Measurements from ENCODE around the gene NEK7. TPM values are rescaled to one million over a fixed set of nuclear protein-coding genes. Genes with fewer than 3 reads are reported as not detected.
"Not testable (repeated sequence)": the region's sequence is repeated elsewhere in the genome, so short reads cannot be mapped to it uniquely, and the experiment has no call there.

The NEK7 gene
- total and polyA plus RNA-seq, 4 donors = 20.2 to 95.1 (median 42.8) TPM

- Histone ChIP-seq H3K27me3 (ENCODE audit: control insufficient read depth, insufficient read depth, low read length) (no peaks in the 10 kb centered on the region), H3K9me3 (ENCODE audit: control insufficient read depth, insufficient read depth, low read length) (no peaks in the 10 kb centered on the region), H3K27ac (ENCODE audit: low read depth, low read length) (no peak overlapping the region), H3K4me1 (ENCODE audit: control insufficient read depth, insufficient read depth, low read length) (no peaks in the 10 kb centered on the region), H3K4me3 (ENCODE audit: low read depth, low read length) (no peak overlapping the region), H3K36me3 (ENCODE audit: control insufficient read depth, insufficient read depth, low read length) (no peaks in the 10 kb centered on the region)
- no peak for DNase-seq (ENCODE audit: low read depth in 4 of 6, low spot score in 6 of 6)
- 100% methylated on average over 1 of the region's 1 CpG for WGBS (ENCODE audit: insufficient coverage)
These were observed 143.7 kb downstream of the NEK7 start for GRCh38 chr1:198300451-198300850.

- Histone ChIP-seq H3K4me1 (ENCODE audit: control insufficient read depth, insufficient read depth, low read length) (no peaks in the 10 kb centered on the region), H3K27ac (ENCODE audit: low read depth, low read length) (no peak overlapping the region), H3K9me3 (ENCODE audit: control insufficient read depth, insufficient read depth, low read length) (no peaks in the 10 kb centered on the region), H3K4me3 (ENCODE audit: low read depth, low read length) (no peak overlapping the region), H3K27me3 (ENCODE audit: control insufficient read depth, insufficient read depth, low read length) (no peaks in the 10 kb centered on the region), H3K36me3 (ENCODE audit: control insufficient read depth, insufficient read depth, low read length) (no peaks in the 10 kb centered on the region)
- no peak for DNase-seq (ENCODE audit: low read depth in 4 of 6, low spot score in 6 of 6)
- no CpG with 5 or more reads among the region's 3 CpGs for WGBS (ENCODE audit: insufficient coverage)
These were observed 147.6 kb downstream of the NEK7 start for GRCh38 chr1:198304431-198304830.

- not testable (repeated sequence) for H3K27me3 ChIP-seq (ENCODE audit: control insufficient read depth, insufficient read depth, low read length); H3K4me3 ChIP-seq (ENCODE audit: low read depth, low read length); H3K27ac ChIP-seq (ENCODE audit: low read depth, low read length); H3K4me1 ChIP-seq (ENCODE audit: control insufficient read depth, insufficient read depth, low read length); DNase-seq (ENCODE audit: low read depth in 4 of 6, low spot score in 6 of 6); H3K9me3 ChIP-seq (ENCODE audit: control insufficient read depth, insufficient read depth, low read length); H3K36me3 ChIP-seq (ENCODE audit: control insufficient read depth, insufficient read depth, low read length)
- 77% methylated on average over 15 of the region's 15 CpGs for WGBS (ENCODE audit: insufficient coverage)
These were observed 158.0 kb downstream of the NEK7 start for GRCh38 chr1:198314817-198315216.

GRCh38 chr1:198315331-198315730 lies 158.5 kb downstream of the NEK7 start:
- not testable (repeated sequence) for H3K4me1 ChIP-seq (ENCODE audit: control insufficient read depth, insufficient read depth, low read length); H3K4me3 ChIP-seq (ENCODE audit: low read depth, low read length); H3K27ac ChIP-seq (ENCODE audit: low read depth, low read length); H3K27me3 ChIP-seq (ENCODE audit: control insufficient read depth, insufficient read depth, low read length); DNase-seq (ENCODE audit: low read depth in 4 of 6, low spot score in 6 of 6); H3K36me3 ChIP-seq (ENCODE audit: control insufficient read depth, insufficient read depth, low read length); H3K9me3 ChIP-seq (ENCODE audit: control insufficient read depth, insufficient read depth, low read length)
- WGBS (ENCODE audit: insufficient coverage) = 93% methylated on average over 2 of the region's 8 CpGs

- Histone ChIP-seq H3K9me3 (ENCODE audit: control insufficient read depth, insufficient read depth, low read length) (no peaks in the 10 kb centered on the region), H3K4me1 (ENCODE audit: control insufficient read depth, insufficient read depth, low read length) (no peaks in the 10 kb centered on the region), H3K36me3 (ENCODE audit: control insufficient read depth, insufficient read depth, low read length) (no peaks in the 10 kb centered on the region), H3K4me3 (ENCODE audit: low read depth, low read length) (no peak overlapping the region), H3K27ac (ENCODE audit: low read depth, low read length) (no peak overlapping the region), H3K27me3 (ENCODE audit: control insufficient read depth, insufficient read depth, low read length) (no peaks in the 10 kb centered on the region)
- WGBS (ENCODE audit: insufficient coverage) = no CpG with 5 or more reads among the region's 4 CpGs
- no peak for DNase-seq (ENCODE audit: low read depth in 4 of 6, low spot score in 6 of 6)
These were observed 159.8 kb downstream of the NEK7 start for GRCh38 chr1:198316546-198317100.

- Histone ChIP-seq H3K9me3 (ENCODE audit: control insufficient read depth, insufficient read depth, low read length) (no peaks in the 10 kb centered on the region), H3K4me1 (ENCODE audit: control insufficient read depth, insufficient read depth, low read length) (no peaks in the 10 kb centered on the region), H3K27me3 (ENCODE audit: control insufficient read depth, insufficient read depth, low read length) (no peaks in the 10 kb centered on the region), H3K36me3 (ENCODE audit: control insufficient read depth, insufficient read depth, low read length) (no peaks in the 10 kb centered on the region), H3K4me3 (ENCODE audit: low read depth, low read length) (no peak overlapping the region), H3K27ac (ENCODE audit: low read depth, low read length) (no peak overlapping the region)
- no CpG with 5 or more reads among the region's 1 CpG for WGBS (ENCODE audit: insufficient coverage)
- no peak for DNase-seq (ENCODE audit: low read depth in 4 of 6, low spot score in 6 of 6)
These were observed 161.3 kb downstream of the NEK7 start for GRCh38 chr1:198318085-198318484.

GRCh38 chr1:198320759-198321158 lies 164.0 kb downstream of the NEK7 start:
- H3K36me3 ChIP-seq (ENCODE audit: control insufficient read depth, insufficient read depth, low read length) = no peaks in the 10 kb centered on the region
- DNase-seq (ENCODE audit: low read depth in 4 of 6, low spot score in 6 of 6) = no peak
- H3K4me3 ChIP-seq (ENCODE audit: low read depth, low read length) = no peak overlapping the region
- H3K27ac ChIP-seq (ENCODE audit: low read depth, low read length) = no peak overlapping the region
- 83% methylated on average over 2 of the region's 6 CpGs for WGBS (ENCODE audit: insufficient coverage)
- H3K9me3 ChIP-seq (ENCODE audit: control insufficient read depth, insufficient read depth, low read length) = no peaks in the 10 kb centered on the region
- H3K27me3 ChIP-seq (ENCODE audit: control insufficient read depth, insufficient read depth, low read length) = no peaks in the 10 kb centered on the region
- no peaks in the 10 kb centered on the region for H3K4me1 ChIP-seq (ENCODE audit: control insufficient read depth, insufficient read depth, low read length)

GRCh38 chr1:198326232-198326631 lies 169.4 kb downstream of the NEK7 start:
- no peak for DNase-seq (ENCODE audit: low read depth in 4 of 6, low spot score in 6 of 6)
- H3K36me3 ChIP-seq (ENCODE audit: control insufficient read depth, insufficient read depth, low read length) = no peaks in the 10 kb centered on the region
- WGBS (ENCODE audit: insufficient coverage) = no CpG with 5 or more reads among the region's 3 CpGs
- H3K27ac ChIP-seq (ENCODE audit: low read depth, low read length) = no peak overlapping the region
- H3K27me3 ChIP-seq (ENCODE audit: control insufficient read depth, insufficient read depth, low read length) = no peaks in the 10 kb centered on the region
- no peak overlapping the region for H3K4me3 ChIP-seq (ENCODE audit: low read depth, low read length)
- no peaks in the 10 kb centered on the region for H3K4me1 ChIP-seq (ENCODE audit: control insufficient read depth, insufficient read depth, low read length)
- H3K9me3 ChIP-seq (ENCODE audit: control insufficient read depth, insufficient read depth, low read length) = no peaks in the 10 kb centered on the region

- Histone ChIP-seq H3K36me3 (ENCODE audit: control insufficient read depth, insufficient read depth, low read length) (no peaks in the 10 kb centered on the region), H3K4me3 (ENCODE audit: low read depth, low read length) (no peak overlapping the region), H3K27me3 (ENCODE audit: control insufficient read depth, insufficient read depth, low read length) (no peaks in the 10 kb centered on the region), H3K4me1 (ENCODE audit: control insufficient read depth, insufficient read depth, low read length) (no peaks in the 10 kb centered on the region), H3K9me3 (ENCODE audit: control insufficient read depth, insufficient read depth, low read length) (no peaks in the 10 kb centered on the region), H3K27ac (ENCODE audit: low read depth, low read length) (no peak overlapping the region)
- no peak for DNase-seq (ENCODE audit: low read depth in 4 of 6, low spot score in 6 of 6)
- WGBS (ENCODE audit: insufficient coverage) = 94% methylated on average over 2 of the region's 4 CpGs
These were observed 170.1 kb downstream of the NEK7 start for GRCh38 chr1:198326915-198327314.

GRCh38 chr1:198328458-198329032 lies 171.7 kb downstream of the NEK7 start:
- WGBS (ENCODE audit: insufficient coverage) = 98% methylated on average over 5 of the region's 10 CpGs
- no peaks in the 10 kb centered on the region for H3K27me3 ChIP-seq (ENCODE audit: control insufficient read depth, insufficient read depth, low read length)
- H3K4me3 ChIP-seq (ENCODE audit: low read depth, low read length) = no peak overlapping the region
- no peaks in the 10 kb centered on the region for H3K4me1 ChIP-seq (ENCODE audit: control insufficient read depth, insufficient read depth, low read length)
- H3K27ac ChIP-seq (ENCODE audit: low read depth, low read length) = no peak overlapping the region
- no peaks in the 10 kb centered on the region for H3K36me3 ChIP-seq (ENCODE audit: control insufficient read depth, insufficient read depth, low read length)
- DNase-seq (ENCODE audit: low read depth in 4 of 6, low spot score in 6 of 6) = no peak
- no peaks in the 10 kb centered on the region for H3K9me3 ChIP-seq (ENCODE audit: control insufficient read depth, insufficient read depth, low read length)

All from spinal cord (tissue), 10 donors.